H9 (cell line): Measurements from ENCODE around the gene C3orf20. TPM values are rescaled to one million over a fixed set of nuclear protein-coding genes. Genes with fewer than 3 reads are reported as not detected.

Experiments used
- DNase-seq: peaks from one replicate; pipeline ENCODE4 v3.0.0-alpha.2; 2017
- H2AFZ ChIP-seq: one replicate; pipeline ENCODE4 v1.6.1; 2013; ENCODE audit warnings: mild to moderate bottlenecking, low read length, control low read depth, moderate library complexity
- H2AK5ac ChIP-seq: 2 replicates; pipeline ENCODE4 v1.6.1; 2013; ENCODE audit warnings: low read length, control low read depth, mixed read lengths; ENCODE audit not compliant: insufficient read length
- H2BK120ac ChIP-seq: one replicate; pipeline ENCODE4 v1.6.1; 2013; ENCODE audit warnings: low read depth, mild to moderate bottlenecking, low read length, control low read depth, inconsistent platforms; ENCODE audit not compliant: poor library complexity, severe bottlenecking
- H2BK12ac ChIP-seq: 2 replicates; pipeline ENCODE4 v1.6.1; 2013; ENCODE audit warnings: low read length, control low read depth, mixed read lengths, low read depth; ENCODE audit not compliant: insufficient read length
- H2BK15ac ChIP-seq: 2 replicates; pipeline ENCODE4 v1.6.1; 2013; ENCODE audit warnings: low read depth, low read length, control low read depth
- H2BK20ac ChIP-seq: one replicate; pipeline ENCODE4 v1.6.1; 2013; ENCODE audit warnings: low read depth, mild to moderate bottlenecking, low read length, control low read depth, inconsistent platforms; ENCODE audit not compliant: poor library complexity, severe bottlenecking
- H2BK5ac ChIP-seq: 2 replicates; pipeline ENCODE4 v1.6.1; 2013; ENCODE audit warnings: low read length, control low read depth, mixed read lengths; ENCODE audit not compliant: insufficient read length
- H3K14ac ChIP-seq: 2 replicates; pipeline ENCODE4 v1.6.1; 2013; ENCODE audit warnings: low read length, control low read depth; ENCODE audit not compliant: insufficient read depth
- H3K18ac ChIP-seq: 2 replicates; pipeline ENCODE4 v1.6.1; 2013; ENCODE audit warnings: low read depth, mild to moderate bottlenecking, mixed read lengths, low read length, control low read depth; ENCODE audit not compliant: insufficient read length
- H3K23ac ChIP-seq: 2 replicates; pipeline ENCODE4 v1.6.1; 2013; ENCODE audit warnings: low read length, control low read depth, mixed read lengths, low read depth; ENCODE audit not compliant: insufficient read length
- H3K23me2 ChIP-seq: 2 replicates; pipeline ENCODE4 v1.6.1; 2013; ENCODE audit warnings: low read depth, mild to moderate bottlenecking, mixed read lengths, low read length, control low read depth; ENCODE audit not compliant: insufficient read length, poor library complexity, severe bottlenecking
- H3K27ac ChIP-seq: 2 replicates; pipeline ENCODE4 v1.5.1; 2013; ENCODE audit warnings: low read length, control low read depth, mixed read lengths, low read depth; ENCODE audit not compliant: insufficient read length
- H3K27me3 ChIP-seq: 2 replicates; pipeline ENCODE4 v1.6.1; 2013; ENCODE audit warnings: low read length, control low read depth, inconsistent platforms; ENCODE audit not compliant: insufficient read depth
- H3K4ac ChIP-seq: 2 replicates; pipeline ENCODE4 v1.6.1; 2013; ENCODE audit warnings: low read depth, mild to moderate bottlenecking, control low read depth, inconsistent platforms, low read length, moderate library complexity
- H3K4me1 ChIP-seq: 2 replicates; pipeline ENCODE4 v1.6.1; 2013; ENCODE audit warnings: low read length, control low read depth, inconsistent platforms; ENCODE audit not compliant: insufficient read depth
- H3K4me2 ChIP-seq: 2 replicates; pipeline ENCODE4 v1.6.1; 2013; ENCODE audit warnings: low read length, control low read depth, mixed read lengths; ENCODE audit not compliant: insufficient read length, insufficient read depth
- H3K56ac ChIP-seq: 2 replicates; pipeline ENCODE4 v1.6.1; 2013; ENCODE audit warnings: low read depth, mild to moderate bottlenecking, mixed read lengths, low read length, control low read depth; ENCODE audit not compliant: insufficient read length
- H3K79me1 ChIP-seq: 2 replicates; pipeline ENCODE4 v1.6.1; 2013; ENCODE audit warnings: low read depth, mild to moderate bottlenecking, moderate library complexity, low read length, control low read depth, inconsistent platforms; ENCODE audit not compliant: insufficient read depth, poor library complexity, severe bottlenecking
- H3K79me2 ChIP-seq: 2 replicates; pipeline ENCODE4 v1.6.1; 2013; ENCODE audit warnings: low read length, control low read depth, inconsistent platforms; ENCODE audit not compliant: insufficient read depth
- H3K9ac ChIP-seq: 2 replicates; pipeline ENCODE4 v1.6.1; 2013; ENCODE audit warnings: low read length, control low read depth, mixed read lengths; ENCODE audit not compliant: insufficient read length; ENCODE audit errors: extremely low read depth
- H3K9me3 ChIP-seq: one replicate; pipeline ENCODE4 v1.6.1; 2013; ENCODE audit warnings: low read depth, low read length, inconsistent platforms; ENCODE audit not compliant: control insufficient read depth
- H3T11ph ChIP-seq: one replicate; pipeline ENCODE4 v1.6.1; 2013; ENCODE audit warnings: mild to moderate bottlenecking, low read length, control low read depth, inconsistent platforms
- H4K20me1 ChIP-seq: one replicate; pipeline ENCODE4 v1.6.1; 2013; ENCODE audit not compliant: control insufficient read depth, insufficient read length, insufficient read depth
- H4K5ac ChIP-seq: 2 replicates; pipeline ENCODE4 v1.6.1; 2013; ENCODE audit warnings: low read depth, mild to moderate bottlenecking, mixed read lengths, low read length, control low read depth; ENCODE audit not compliant: insufficient read length
- H4K8ac ChIP-seq: replicated peaks from 2 replicates; pipeline ENCODE4 v1.6.1; 2013; ENCODE audit warnings: low read length, control low read depth, mixed read lengths, low read depth; ENCODE audit not compliant: insufficient read length
- H4K91ac ChIP-seq: 2 replicates; pipeline ENCODE4 v1.6.1; 2013; ENCODE audit warnings: low read depth, mild to moderate bottlenecking, moderate library complexity, mixed read lengths, low read length, control low read depth; ENCODE audit not compliant: insufficient read length
- H3K27ac Mint-ChIP-seq, 3 experiments: 2 replicates in 2 of 3; 3 replicates in 1 of 3; pipeline ENCODE4 v1.8.0; 2020 to 2021; ENCODE audit warnings: mixed read lengths in 3 of 3, mild to moderate bottlenecking in 1 of 3, moderate library complexity in 1 of 3
- H3K27me3 Mint-ChIP-seq: 2 replicates; pipeline ENCODE4 v1.8.0; 2021; ENCODE audit warnings: low read depth, mild to moderate bottlenecking, moderate library complexity, mixed read lengths
- H3K36me3 Mint-ChIP-seq, 3 experiments: 2 replicates in 2 of 3; 3 replicates in 1 of 3; pipeline ENCODE4 v1.8.0; 2020 to 2021; ENCODE audit warnings: low read depth in 3 of 3, mixed read lengths in 3 of 3; ENCODE audit not compliant: insufficient read depth in 1 of 3
- H3K4me1 Mint-ChIP-seq, 2 experiments: 2 replicates each; pipeline ENCODE4 v1.8.0; 2020; ENCODE audit warnings: mixed read lengths in 2 of 2
- H3K4me3 Mint-ChIP-seq, 2 experiments: 2 replicates in 1 of 2; 3 replicates in 1 of 2; pipeline ENCODE4 v1.8.0; 2020 to 2021; ENCODE audit warnings: mild to moderate bottlenecking in 2 of 2, mixed read lengths in 2 of 2, moderate library complexity in 1 of 2
- H3K9me3 Mint-ChIP-seq, 2 experiments: 2 replicates in 1 of 2; 3 replicates in 1 of 2; pipeline ENCODE4 v1.8.0; 2020; ENCODE audit warnings: mild to moderate bottlenecking in 2 of 2, mixed read lengths in 2 of 2, moderate library complexity in 1 of 2
- WGBS: extraction: QIAGEN DNeasy Blood & Tissue Kit; methylation state at CpG from one replicate; pipeline ENCODE4 v1.1.7; 2013; ENCODE audit warnings: missing lambda C conversion rate, low lambda C conversion rate, mixed read lengths; ENCODE audit not compliant: insufficient read length; ENCODE audit errors: extremely low coverage; 5-methylcytosine and 5-hydroxymethylcytosine counted together
- total RNA-seq: library from RNA; stranded (reverse); gene quantifications from 2 replicates; pipeline ENCODE4 v1.2.1, GENCODE V29; 2021
- TF ChIP-seq, protein P1 (sequence below): fragments of 200-600 bp; sonication (generic); conservative IDR thresholded peaks from 3 replicates; pipeline ENCODE4 v1.8.0; 2021; ENCODE audit warnings: antibody characterized with exemption, mild to moderate bottlenecking

C3orf20 gene
- total RNA-seq, 1 experiment from 2014 or later = not detected

DNA sequence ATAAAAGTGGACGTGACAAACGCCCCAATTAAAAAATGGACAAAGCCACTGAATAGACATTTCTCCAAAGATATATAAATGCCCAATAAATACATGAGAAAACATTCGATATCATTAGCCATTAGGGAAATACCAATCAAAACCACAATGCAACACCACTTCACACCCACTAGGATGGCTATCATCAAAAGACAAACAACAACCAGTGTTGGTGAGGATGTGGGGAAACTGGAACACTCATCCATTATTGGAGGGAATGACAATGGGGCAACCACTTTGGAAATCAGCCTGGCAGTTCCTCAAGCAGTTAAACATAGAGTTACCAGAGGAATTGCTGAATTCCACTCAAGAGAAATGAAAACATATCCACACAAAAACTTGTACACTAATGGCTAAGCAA is 111.4 kb downstream of the C3orf20 start:
- Histone ChIP-seq H3K79me1 (no peaks in the 10 kb centered on the region), H4K8ac (no peak overlapping the region), H4K5ac (no peak overlapping the region), H2BK15ac (no peak overlapping the region), H3K4me2 (no peak overlapping the region), H2BK120ac (no peak overlapping the region), H3K18ac (no peak overlapping the region), H3T11ph (no peak overlapping the region), H3K9me3 (no peaks in the 10 kb centered on the region), H4K20me1 (no peaks in the 10 kb centered on the region), H3K9ac (no peak overlapping the region), H3K27me3 (no peaks in the 10 kb centered on the region), H2AFZ (no peak overlapping the region), H3K4ac (no peak overlapping the region), H2BK20ac (no peak overlapping the region), H2BK12ac (no peak overlapping the region), H3K23me2 (no peaks in the 10 kb centered on the region), H2BK5ac (no peak overlapping the region), H4K91ac (no peak overlapping the region), H3K56ac (no peak overlapping the region), H3K23ac (no peak overlapping the region), H2AK5ac (no peak overlapping the region), H3K79me2 (no peaks in the 10 kb centered on the region), H3K14ac (no peak overlapping the region), H3K4me1 (no peaks in the 10 kb centered on the region; the same call in 1 of the 2 replicates), H3K27ac (no peak overlapping the region)
- no CpG with 5 or more reads among the region's 3 CpGs for WGBS
- Mint-ChIP-seq H3K36me3 (no peaks in the 10 kb centered on the region; a peak in 1 of 7 replicates), H3K27ac (no peak overlapping the region), H3K27me3 (peaks cover 29% of the 10 kb centered on the region), H3K4me3 (no peak overlapping the region), H3K9me3 (no peaks in the 10 kb centered on the region), H3K4me1 (peaks cover 12 to 23% of the 10 kb centered on the region in 2 experiments)
- DNase-seq = no peak
- TF ChIP-seq, protein P1, sequence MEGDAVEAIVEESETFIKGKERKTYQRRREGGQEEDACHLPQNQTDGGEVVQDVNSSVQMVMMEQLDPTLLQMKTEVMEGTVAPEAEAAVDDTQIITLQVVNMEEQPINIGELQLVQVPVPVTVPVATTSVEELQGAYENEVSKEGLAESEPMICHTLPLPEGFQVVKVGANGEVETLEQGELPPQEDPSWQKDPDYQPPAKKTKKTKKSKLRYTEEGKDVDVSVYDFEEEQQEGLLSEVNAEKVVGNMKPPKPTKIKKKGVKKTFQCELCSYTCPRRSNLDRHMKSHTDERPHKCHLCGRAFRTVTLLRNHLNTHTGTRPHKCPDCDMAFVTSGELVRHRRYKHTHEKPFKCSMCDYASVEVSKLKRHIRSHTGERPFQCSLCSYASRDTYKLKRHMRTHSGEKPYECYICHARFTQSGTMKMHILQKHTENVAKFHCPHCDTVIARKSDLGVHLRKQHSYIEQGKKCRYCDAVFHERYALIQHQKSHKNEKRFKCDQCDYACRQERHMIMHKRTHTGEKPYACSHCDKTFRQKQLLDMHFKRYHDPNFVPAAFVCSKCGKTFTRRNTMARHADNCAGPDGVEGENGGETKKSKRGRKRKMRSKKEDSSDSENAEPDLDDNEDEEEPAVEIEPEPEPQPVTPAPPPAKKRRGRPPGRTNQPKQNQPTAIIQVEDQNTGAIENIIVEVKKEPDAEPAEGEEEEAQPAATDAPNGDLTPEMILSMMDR = no peak
